Endothelial cell of umbilical vein (primary cell): ENCODE results near the gene ADIG. TPM values are rescaled to one million over a fixed set of nuclear protein-coding genes. Genes with fewer than 3 reads are reported as not detected.
"Not testable (repeated sequence)": the region's sequence is repeated elsewhere in the genome, so short reads cannot be mapped to it uniquely, and the experiment has no call there.

Experiments used
- BruUV-seq: library from RNA; stranded (reverse); fragments of 400-500 nt; replicated peaks from 2 replicates; lab custom pipeline; 2021; lab: Mats Ljungman, UMichigan
- CTCF ChIA-PET: fragments of 300-600, 350-600 bp; sonication (Branson Sonifier 250); formaldehyde crosslinking; loops from one replicate; lab custom pipeline; 2021; ENCODE audit warnings: antibody characterized with exemption, inconsistent platforms; lab: Charles Lee
- POLR2A ChIA-PET: fragments of 300-600, 350-600 bp; sonication (Branson Sonifier 250); formaldehyde crosslinking; loops from one replicate; lab custom pipeline; 2021; ENCODE audit warnings: antibody characterized with exemption, inconsistent platforms; lab: Charles Lee
- DNase-seq: peaks from one replicate; pipeline ENCODE4 v3.0.0-alpha.2; 2011; ENCODE audit warnings: low read depth, low spot score
- FAIRE-seq: peaks from 2 replicates; lab custom pipeline; 2011; peaks lifted over from hg19 to GRCh38; lab: Jason Lieb, UNC
- H2AFZ ChIP-seq: 2 replicates; pipeline ENCODE4 v1.6.0; 2012; ENCODE audit warnings: low read depth, low read length, control low read depth, inconsistent platforms
- H3K27ac ChIP-seq: 2 replicates; pipeline ENCODE4 v1.5.1; 2011; ENCODE audit warnings: low read depth, mild to moderate bottlenecking, control low read depth, low read length, moderate library complexity; ENCODE audit not compliant: insufficient read depth
- H3K27me3 ChIP-seq, 2 experiments: 2 replicates each; pipeline versions ENCODE4 v1.6.0 to v1.6.1; 2011; ENCODE audit warnings: low read length in 2 of 2, mixed read lengths in 1 of 2; ENCODE audit not compliant: control insufficient read depth in 2 of 2, insufficient read depth in 2 of 2
- H3K36me3 ChIP-seq, 2 experiments: 2 replicates in 1 of 2; 3 replicates in 1 of 2; pipeline ENCODE4 v1.5.1; 2011; ENCODE audit warnings: low read length in 2 of 2, mild to moderate bottlenecking in 1 of 2, moderate library complexity in 1 of 2; ENCODE audit not compliant: control insufficient read depth in 2 of 2, insufficient read depth in 2 of 2; ENCODE audit errors: extremely low read depth in 1 of 2
- H3K4me1 ChIP-seq: 3 replicates; pipeline ENCODE4 v1.5.1; 2011; ENCODE audit warnings: mild to moderate bottlenecking, low read length; ENCODE audit not compliant: control insufficient read depth, insufficient read depth; ENCODE audit errors: extremely low read depth
- H3K4me2 ChIP-seq: 2 replicates; pipeline ENCODE4 v1.6.1; 2011; ENCODE audit warnings: low read length, control low read depth, mixed read lengths; ENCODE audit not compliant: insufficient read depth
- H3K4me3 ChIP-seq, 3 experiments: fragments of 200-600 bp in 1 of 3; sonication (generic), shearing (Covaris generic) in 1 of 3; replicated peaks in 1 of 3; 2 replicates each; pipeline ENCODE4 v1.5.1; 2011 to 2016; ENCODE audit warnings: control low read depth in 3 of 3, low read length in 3 of 3, mild to moderate bottlenecking in 2 of 3, inconsistent platforms in 1 of 3, low read depth in 1 of 3, moderate library complexity in 1 of 3; ENCODE audit not compliant: insufficient read depth in 1 of 3
- H3K79me2 ChIP-seq: 2 replicates; pipeline ENCODE4 v1.6.0; 2012; ENCODE audit warnings: low read length, inconsistent platforms; ENCODE audit not compliant: control insufficient read depth, insufficient read depth
- H3K9ac ChIP-seq: replicated peaks from 2 replicates; pipeline ENCODE3; 2011; ENCODE audit warnings: low read length, control low read depth; ENCODE audit not compliant: insufficient read depth; ENCODE audit errors: extremely low read depth
- H3K9me1 ChIP-seq: replicated peaks from 3 replicates; pipeline ENCODE4 v1.6.0; 2011; ENCODE audit warnings: mild to moderate bottlenecking, low read length; ENCODE audit not compliant: control insufficient read depth, insufficient read depth; ENCODE audit errors: extremely low read depth
- H3K9me3 ChIP-seq: replicated peaks from 2 replicates; pipeline ENCODE4 v1.5.1; 2012; ENCODE audit warnings: low read length, inconsistent platforms; ENCODE audit not compliant: control insufficient read depth, insufficient read depth
- H4K20me1 ChIP-seq: replicated peaks from 2 replicates; pipeline ENCODE3; 2011; ENCODE audit warnings: mild to moderate bottlenecking, low read length; ENCODE audit not compliant: control insufficient read depth, insufficient read depth; ENCODE audit errors: extremely low read depth
- CTCF ChIP-seq, 2 donors: IDR thresholded peaks; 1 replicate in 1 of 2; 2 replicates in 1 of 2; pipeline ENCODE4 v1.5.1; 2011; ENCODE audit warnings: low read length in 2 of 2, mild to moderate bottlenecking in 2 of 2, moderate library complexity in 2 of 2, control low read depth in 1 of 2, inconsistent platforms in 1 of 2, low read depth in 1 of 2; ENCODE audit not compliant: insufficient read depth in 1 of 2; ENCODE audit errors: extremely low read depth in 1 of 2
- EZH2 ChIP-seq: IDR thresholded peaks from 2 replicates; pipeline ENCODE4 v1.6.1; 2012; ENCODE audit warnings: borderline replicate concordance, low read depth, mild to moderate bottlenecking, moderate library complexity, low read length, inconsistent platforms; ENCODE audit not compliant: severe bottlenecking
- FOS ChIP-seq: IDR thresholded peaks from 2 replicates; pipeline ENCODE4 v1.6.1; 2011; ENCODE audit warnings: mild to moderate bottlenecking, low read length, moderate library complexity, borderline replicate concordance; ENCODE audit not compliant: insufficient read depth
- GATA2 ChIP-seq: IDR thresholded peaks from 2 replicates; pipeline ENCODE4 v1.7.0; 2011; ENCODE audit warnings: low read depth, mild to moderate bottlenecking, moderate library complexity, mixed read lengths, low read length; ENCODE audit not compliant: insufficient read length, insufficient read depth
- JUN ChIP-seq: IDR thresholded peaks from 2 replicates; pipeline ENCODE4 v1.6.1; 2011; ENCODE audit warnings: borderline replicate concordance, low read depth; ENCODE audit not compliant: insufficient read length, insufficient read depth
- MAX ChIP-seq: IDR thresholded peaks from 2 replicates; pipeline ENCODE4 v1.6.1; 2011; ENCODE audit not compliant: insufficient read depth, insufficient read length
- MYC ChIP-seq: IDR thresholded peaks from one replicate; pipeline ENCODE4 v1.6.1; 2011; ENCODE audit warnings: mild to moderate bottlenecking, low read depth, low read length
- POLR2A ChIP-seq: IDR thresholded peaks from 2 replicates; pipeline ENCODE4 v1.6.1; 2012; ENCODE audit warnings: low read depth, mild to moderate bottlenecking, control low read depth, low read length
- POLR2AphosphoS5 ChIP-seq: IDR thresholded peaks from 2 replicates; pipeline ENCODE4 v1.6.1; 2012; ENCODE audit warnings: low read depth, mild to moderate bottlenecking, control low read depth, low read length, moderate library complexity; ENCODE audit not compliant: insufficient read depth
- dilution Hi-C: fragments of 300-500 bp; cut with MboI; formaldehyde crosslinking; loops from one replicate; pipeline ENCODE4 v1.15.0; 2019; ENCODE audit warnings: low sequenced_read_pairs; ENCODE audit not compliant: extremely low pct_ligation_motif_present
- intact Hi-C: fragments of 100-400 bp; cut with micrococcal nuclease; formaldehyde crosslinking; loops from one replicate; pipeline ENCODE4 v1.10.0; 2022
- polyA plus RNA-seq, 4 experiments: library from polyadenylated mRNA; depleted of rRNA in 3 of 4; stranded (reverse) in 3 of 4; unstranded in 1 of 4; fragments of >200 nt; gene quantifications; 2 replicates each; pipeline versions ENCODE4 v1.2.1 to v1.2.3, GENCODE V29; 2011 to 2012; ENCODE audit warnings: missing spikeins in 1 of 4
- total RNA-seq: library from RNA; stranded (reverse); gene quantifications from 2 replicates; pipeline ENCODE4 v1.2.3, GENCODE V29; 2021

ADIG gene
- total and polyA plus RNA-seq, 2 donors (not counting 3 experiments of a cell fraction or from before 2014, with no cell fraction given): not detected

- FAIRE-seq (no peak), DNase-seq (no peak)
- no peaks in the 10 kb centered on the region for H3K27me3 ChIP-seq
- ChIA-PET CTCF (no interaction called here), POLR2A (no interaction called here)
- H3K4me3 ChIP-seq: no peak overlapping the region
- dilution Hi-C loops: no loop called here
- H3K4me2 ChIP-seq: no peak overlapping the region
- no TSS peak for BruUV-seq
- H3K9me1 ChIP-seq: no peaks in the 10 kb centered on the region
- intact Hi-C loops: no loop called here
- no peak overlapping the region for H3K27ac ChIP-seq
- H3K9me3 ChIP-seq: no peaks in the 10 kb centered on the region
- H3K36me3 ChIP-seq: no peaks in the 10 kb centered on the region
- H3K4me1 ChIP-seq: no peaks in the 10 kb centered on the region
- H2AFZ ChIP-seq: no peak overlapping the region
- H3K9ac ChIP-seq: no peak overlapping the region
- no peaks in the 10 kb centered on the region for H3K79me2 ChIP-seq
- no peaks in the 10 kb centered on the region for H4K20me1 ChIP-seq
- TF ChIP-seq CTCF (IDR thresholded peaks at IDR 0.05; ENCODE audit: extremely low read depth in 1 of 2, insufficient read depth in 1 of 2, low read depth in 1 of 2, low read length in 2 of 2): no peak
- no peak for TF ChIP-seq FOS
- TF ChIP-seq POLR2AphosphoS5: no peak
- TF ChIP-seq MAX: no peak
- TF ChIP-seq JUN: no peak
- no peak for TF ChIP-seq MYC
- TF ChIP-seq EZH2: no peak
- no peak for TF ChIP-seq GATA2
- no peak for TF ChIP-seq POLR2A
Measured at GRCh38 chr20:38591474-38592410, 10.7 kb downstream of the ADIG start.

- H3K27ac ChIP-seq, POLR2A ChIA-PET, H3K4me1 ChIP-seq, DNase-seq, BruUV-seq, H3K9ac ChIP-seq, dilution Hi-C loops, FAIRE-seq, H3K4me3 ChIP-seq, CTCF ChIA-PET, H3K4me2 ChIP-seq, intact Hi-C loops, H3K27me3 ChIP-seq, H3K9me3 ChIP-seq, H3K36me3 ChIP-seq, H3K9me1 ChIP-seq, H4K20me1 ChIP-seq, H2AFZ ChIP-seq, H3K79me2 ChIP-seq: not testable (repeated sequence)
Measured at GRCh38 chr20:38592411-38592790, 11.4 kb downstream of the ADIG start.
